GM12801 (cell line): ENCODE data around the gene SDCCAG8.

ENCODE experiments used
- TF ChIP-seq, protein P1 (sequence below): IDR thresholded peaks from one replicate; pipeline ENCODE4 v1.5.1; 2011; ENCODE audit warnings: control low read depth; ENCODE audit not compliant: insufficient read length; ENCODE audit errors: extremely low read depth

The SDCCAG8 gene

DNA sequence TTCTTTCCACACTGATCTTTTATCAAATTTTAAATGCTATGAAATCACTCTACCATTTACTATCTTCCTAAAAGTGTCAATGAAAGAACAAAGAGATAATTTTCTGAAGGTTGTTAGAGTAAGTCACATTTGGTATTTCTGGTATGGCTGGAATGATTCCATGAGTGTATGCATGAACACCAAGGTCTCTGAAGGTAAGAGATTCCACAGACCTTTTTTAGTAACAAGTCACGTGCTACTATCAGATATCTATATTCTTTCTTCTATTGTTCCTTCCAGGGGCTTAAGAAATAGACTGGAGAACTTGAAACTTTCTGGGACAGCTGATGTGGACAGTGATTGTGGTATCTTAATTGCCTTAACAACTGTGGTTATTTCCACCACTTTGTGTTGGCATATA, 265.0 kb downstream of the SDCCAG8 start:
- TF ChIP-seq, protein P1, sequence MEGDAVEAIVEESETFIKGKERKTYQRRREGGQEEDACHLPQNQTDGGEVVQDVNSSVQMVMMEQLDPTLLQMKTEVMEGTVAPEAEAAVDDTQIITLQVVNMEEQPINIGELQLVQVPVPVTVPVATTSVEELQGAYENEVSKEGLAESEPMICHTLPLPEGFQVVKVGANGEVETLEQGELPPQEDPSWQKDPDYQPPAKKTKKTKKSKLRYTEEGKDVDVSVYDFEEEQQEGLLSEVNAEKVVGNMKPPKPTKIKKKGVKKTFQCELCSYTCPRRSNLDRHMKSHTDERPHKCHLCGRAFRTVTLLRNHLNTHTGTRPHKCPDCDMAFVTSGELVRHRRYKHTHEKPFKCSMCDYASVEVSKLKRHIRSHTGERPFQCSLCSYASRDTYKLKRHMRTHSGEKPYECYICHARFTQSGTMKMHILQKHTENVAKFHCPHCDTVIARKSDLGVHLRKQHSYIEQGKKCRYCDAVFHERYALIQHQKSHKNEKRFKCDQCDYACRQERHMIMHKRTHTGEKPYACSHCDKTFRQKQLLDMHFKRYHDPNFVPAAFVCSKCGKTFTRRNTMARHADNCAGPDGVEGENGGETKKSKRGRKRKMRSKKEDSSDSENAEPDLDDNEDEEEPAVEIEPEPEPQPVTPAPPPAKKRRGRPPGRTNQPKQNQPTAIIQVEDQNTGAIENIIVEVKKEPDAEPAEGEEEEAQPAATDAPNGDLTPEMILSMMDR, result no peak

DNA sequence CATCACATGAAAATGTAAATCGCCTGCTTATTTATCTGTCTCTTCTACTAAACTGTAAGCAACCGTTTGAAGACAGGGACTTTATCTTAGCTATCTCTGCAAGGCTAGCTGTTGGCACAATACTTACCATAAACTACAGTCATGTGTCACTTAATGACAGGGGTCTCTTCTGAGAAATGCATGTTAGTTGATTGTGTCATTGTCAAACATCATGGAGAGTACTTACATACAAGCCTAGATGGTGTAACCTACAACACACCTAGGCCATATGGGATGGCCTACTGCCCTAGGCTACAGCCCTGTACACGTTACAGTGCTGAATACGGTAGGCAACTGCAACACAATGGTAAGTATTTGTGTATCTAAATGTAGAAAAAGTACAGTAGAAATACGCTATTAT, 267.9 kb downstream of the SDCCAG8 start:
- TF ChIP-seq, protein P1, result no peak

DNA sequence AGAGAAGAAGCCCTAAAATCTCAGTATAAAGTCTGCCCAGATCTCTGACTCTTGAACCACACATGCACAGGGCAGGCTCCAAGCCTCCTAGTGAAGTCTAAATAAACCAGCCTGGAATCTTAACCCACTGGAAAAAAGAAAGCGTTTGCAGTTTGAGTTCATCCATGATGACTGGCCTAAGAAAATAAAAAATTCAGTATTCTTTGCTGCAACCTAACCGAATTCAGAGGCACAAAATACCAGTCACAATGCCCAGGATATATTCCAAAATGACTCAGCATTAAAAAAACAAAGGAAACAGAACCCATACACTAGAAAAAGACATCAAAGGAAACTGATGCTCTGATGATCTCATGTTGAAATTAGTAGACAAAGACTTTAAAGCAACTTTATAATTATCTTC, 269.2 kb downstream of the SDCCAG8 start:
- TF ChIP-seq, protein P1, result no peak

DNA sequence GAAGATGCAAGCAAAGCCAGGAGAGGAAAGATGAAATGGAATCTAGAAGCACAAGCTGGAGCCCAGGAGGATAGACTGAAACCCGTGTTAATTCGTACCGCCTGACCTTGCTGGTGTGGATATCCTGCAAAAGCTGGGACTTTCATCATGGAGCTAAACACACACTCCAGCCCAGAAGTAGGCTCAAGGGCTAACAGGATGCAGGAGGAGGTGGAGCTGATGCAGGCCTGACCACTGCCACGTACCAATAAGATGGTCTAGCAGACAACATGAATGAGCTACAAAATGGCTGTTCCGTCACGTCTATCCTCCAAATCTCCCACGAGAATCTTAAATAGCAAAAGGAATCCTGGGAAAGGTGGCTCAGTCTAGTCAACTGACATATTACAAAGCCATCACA, 270.3 kb downstream of the SDCCAG8 start:
- TF ChIP-seq, protein P1, result no peak

DNA sequence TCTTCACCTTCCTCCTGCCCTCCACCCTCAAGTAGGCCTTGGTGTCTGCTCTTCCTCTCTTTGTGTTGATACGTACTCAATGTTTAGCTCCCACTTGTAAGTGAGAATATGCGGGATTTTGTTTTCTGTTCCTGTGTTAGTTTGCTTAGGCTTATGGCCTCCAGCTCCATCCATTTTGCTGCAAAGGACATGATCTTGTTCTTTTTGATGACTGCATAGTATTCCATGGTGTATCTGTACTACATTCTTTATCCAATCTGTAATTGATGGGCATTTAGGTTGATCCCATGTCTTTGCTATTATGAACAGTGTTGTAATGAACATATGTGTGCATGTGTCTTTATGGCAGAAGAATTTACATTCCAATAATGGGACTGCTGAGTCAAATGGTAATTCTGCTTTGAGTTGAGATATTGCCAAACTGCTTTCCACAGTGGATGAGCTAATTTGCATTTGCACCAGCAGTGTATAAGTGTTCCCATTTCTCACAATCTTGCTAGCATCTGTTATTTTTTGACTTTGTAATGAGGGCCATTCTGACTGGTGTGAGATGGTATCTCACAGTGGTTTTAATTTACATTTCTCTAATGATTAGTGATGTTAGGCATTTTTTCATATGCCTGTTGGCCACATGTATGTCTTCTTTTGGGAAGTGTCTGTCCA, 272.7 kb downstream of the SDCCAG8 start:
- TF ChIP-seq, protein P1, result no peak

DNA sequence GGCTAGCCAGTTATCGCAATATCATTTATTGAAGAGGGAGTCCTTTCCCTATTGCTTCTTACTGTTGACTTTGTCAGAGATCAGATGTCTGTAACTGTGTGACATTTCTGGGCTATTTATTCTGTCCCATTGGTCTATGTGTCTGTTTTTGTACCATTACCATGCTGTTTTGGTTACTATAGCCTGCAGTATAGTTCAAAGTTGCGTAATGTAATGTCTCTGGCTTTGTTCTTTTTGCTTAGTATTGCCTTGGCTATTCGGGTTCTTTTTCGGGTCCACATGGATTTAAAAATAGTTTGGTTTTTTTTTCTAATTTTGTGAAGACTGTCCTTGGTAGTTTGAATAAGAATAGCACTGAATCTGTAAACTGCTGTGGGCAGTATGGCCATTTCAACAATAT, 273.7 kb downstream of the SDCCAG8 start:
- TF ChIP-seq, protein P1, result no peak

DNA sequence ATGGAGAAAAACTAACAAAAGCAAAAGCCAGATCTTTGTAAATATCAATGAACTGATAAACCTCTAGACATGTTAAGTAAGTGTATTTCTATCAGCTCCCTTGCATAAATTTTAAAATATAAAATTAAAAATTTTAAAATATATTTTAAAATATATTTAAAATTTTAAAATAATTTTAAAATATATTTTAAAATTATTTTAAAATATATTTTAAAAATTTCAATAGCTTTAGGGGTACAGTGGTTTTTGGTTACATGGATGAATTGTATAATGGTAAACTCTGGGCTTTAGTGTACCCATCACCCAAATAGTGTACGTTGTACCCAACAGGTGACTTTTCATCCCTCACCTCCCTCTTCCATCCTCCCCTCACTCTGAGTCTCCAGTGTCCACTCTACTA, 279.2 kb downstream of the SDCCAG8 start:
- TF ChIP-seq, protein P1, result no peak

DNA sequence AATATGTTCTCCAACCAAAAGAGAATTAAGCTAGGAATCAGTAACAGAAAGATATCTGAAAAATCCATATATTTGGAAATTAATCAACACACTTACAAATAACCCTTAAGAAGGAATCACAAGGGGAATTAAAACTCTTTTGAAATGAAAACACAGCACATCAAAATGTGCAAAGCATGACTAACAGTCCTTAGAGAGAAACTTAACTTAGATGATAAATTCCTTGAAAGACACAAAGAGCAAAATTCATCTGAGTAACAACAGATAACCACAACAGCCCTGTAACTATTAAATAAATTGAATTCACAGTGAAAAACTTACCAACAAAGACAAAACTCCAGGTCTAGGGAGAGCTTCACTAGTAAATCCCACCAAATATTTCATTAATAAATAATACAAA, 283.8 kb downstream of the SDCCAG8 start:
- TF ChIP-seq, protein P1, result no peak
